IMR-90 (cell line): ENCODE data around the gene NEAT1. TPM values are rescaled to one million over a fixed set of nuclear protein-coding genes. Genes with fewer than 3 reads are reported as not detected.

ENCODE experiments used
- ATAC-seq: fragments of 200-7000 bp; cut with Tn5 transposase; 2 replicates; pipeline ENCODE4 v1.9.1; 2020; ENCODE audit warnings: low read depth, mild to moderate bottlenecking, moderate library complexity
- BruUV-seq: library from RNA; stranded (reverse); fragments of 400-500 nt; replicated peaks from 2 replicates; lab custom pipeline; 2021; lab: Mats Ljungman, UMichigan
- CTCF ChIA-PET: fragments of 300-600 bp; formaldehyde crosslinking; extraction: SDS; loops from one replicate; lab custom pipeline; 2021; ENCODE audit warnings: antibody characterized with exemption; lab: Yijun Ruan, JAX
- POLR2A ChIA-PET: fragments of 300-600 bp; sonication (Branson Sonifier 250); formaldehyde crosslinking; loops from one replicate; lab custom pipeline; 2022; ENCODE audit warnings: antibody characterized with exemption; ENCODE audit not compliant: unreplicated experiment; lab: Charles Lee
- DNase-seq: peaks from one replicate; pipeline ENCODE4 v3.0.0; 2013
- H2AFZ ChIP-seq: replicated peaks from 2 replicates; pipeline ENCODE3; 2013; ENCODE audit warnings: low read length, mild to moderate bottlenecking; ENCODE audit not compliant: poor library complexity
- H2AK5ac ChIP-seq: 2 replicates; pipeline ENCODE4 v1.6.1; 2013; ENCODE audit warnings: low read depth, low read length, inconsistent platforms
- H2AK9ac ChIP-seq: replicated peaks from 2 replicates; pipeline ENCODE3; 2013; ENCODE audit warnings: mild to moderate bottlenecking, low read depth, low read length, moderate library complexity; ENCODE audit not compliant: poor library complexity
- H2BK120ac ChIP-seq: 2 replicates; pipeline ENCODE4 v1.6.1; 2013; ENCODE audit warnings: low read depth, low read length, inconsistent platforms
- H2BK15ac ChIP-seq: 3 replicates; pipeline ENCODE4 v1.6.1; 2013; ENCODE audit warnings: low read depth, low read length, inconsistent platforms
- H2BK20ac ChIP-seq: 2 replicates; pipeline ENCODE4 v1.6.1; 2013; ENCODE audit warnings: low read depth, mild to moderate bottlenecking, inconsistent platforms, low read length, moderate library complexity
- H2BK5ac ChIP-seq: 2 replicates; pipeline ENCODE4 v1.6.1; 2013; ENCODE audit warnings: mild to moderate bottlenecking, low read depth, low read length, inconsistent platforms; ENCODE audit not compliant: poor library complexity, severe bottlenecking
- H3K14ac ChIP-seq: replicated peaks from 2 replicates; pipeline ENCODE4 v1.6.1; 2013; ENCODE audit warnings: low read depth, low read length, inconsistent platforms
- H3K18ac ChIP-seq: 2 replicates; pipeline ENCODE4 v1.6.1; 2013; ENCODE audit warnings: low read depth, low read length, control low read depth
- H3K23ac ChIP-seq: 2 replicates; pipeline ENCODE4 v1.6.1; 2013; ENCODE audit warnings: low read depth, low read length, inconsistent platforms
- H3K27ac ChIP-seq: 2 replicates; pipeline ENCODE4 v1.5.1; 2013; ENCODE audit warnings: mild to moderate bottlenecking, control low read depth, low read length; ENCODE audit not compliant: insufficient read depth
- H3K27me3 ChIP-seq: 2 replicates; pipeline ENCODE4 v1.6.1; 2013; ENCODE audit warnings: low read length; ENCODE audit not compliant: control insufficient read depth, insufficient read depth
- H3K36me3 ChIP-seq: 2 replicates; pipeline ENCODE4 v1.6.1; 2013; ENCODE audit warnings: low read length, mixed read lengths; ENCODE audit not compliant: control insufficient read depth, insufficient read depth
- H3K4ac ChIP-seq: 2 replicates; pipeline ENCODE4 v1.6.1; 2013; ENCODE audit warnings: low read depth, low read length, inconsistent platforms
- H3K4me1 ChIP-seq: 2 replicates; pipeline ENCODE4 v1.6.1; 2013; ENCODE audit warnings: low read length, mixed read lengths; ENCODE audit not compliant: control insufficient read depth, insufficient read depth
- H3K4me2 ChIP-seq: 2 replicates; pipeline ENCODE4 v1.6.1; 2013; ENCODE audit warnings: low read depth, mild to moderate bottlenecking, control low read depth, low read length, moderate library complexity
- H3K4me3 ChIP-seq: 2 replicates; pipeline ENCODE4 v1.5.1; 2013; ENCODE audit warnings: low read depth, mild to moderate bottlenecking, control low read depth, low read length, moderate library complexity; ENCODE audit not compliant: insufficient read depth
- H3K56ac ChIP-seq: 2 replicates; pipeline ENCODE4 v1.6.1; 2013; ENCODE audit warnings: low read length, inconsistent platforms; ENCODE audit not compliant: insufficient read depth; ENCODE audit errors: extremely low read depth
- H3K79me1 ChIP-seq, 2 experiments: 2 replicates each; pipeline ENCODE4 v1.6.1; 2013; ENCODE audit warnings: low read length in 2 of 2, inconsistent platforms in 1 of 2, low read depth in 1 of 2
- H3K9ac ChIP-seq: 2 replicates; pipeline ENCODE4 v1.6.1; 2013; ENCODE audit warnings: low read depth, low read length, control low read depth
- H3K9me1 ChIP-seq: 2 replicates; pipeline ENCODE4 v1.6.1; 2013; ENCODE audit warnings: low read length, inconsistent platforms; ENCODE audit not compliant: insufficient read depth
- H3K9me3 ChIP-seq: 2 replicates; pipeline ENCODE4 v1.6.1; 2013; ENCODE audit warnings: low read length; ENCODE audit not compliant: control insufficient read depth, insufficient read depth
- H4K20me1 ChIP-seq: 2 replicates; pipeline ENCODE4 v1.6.1; 2013; ENCODE audit warnings: low read length, inconsistent platforms; ENCODE audit not compliant: insufficient read depth
- H4K5ac ChIP-seq: 2 replicates; pipeline ENCODE4 v1.6.1; 2013; ENCODE audit warnings: mild to moderate bottlenecking, low read depth, low read length, control low read depth
- H4K8ac ChIP-seq, 2 experiments: 2 replicates each; pipeline ENCODE4 v1.6.1; 2013; ENCODE audit warnings: low read depth in 2 of 2, low read length in 2 of 2, control low read depth in 1 of 2, inconsistent platforms in 1 of 2
- H4K91ac ChIP-seq: 2 replicates; pipeline ENCODE4 v1.6.1; 2013; ENCODE audit warnings: low read depth, low read length, inconsistent platforms; ENCODE audit not compliant: insufficient read depth
- BHLHE40 ChIP-seq: fragments of 150-350 bp; IDR thresholded peaks from 2 replicates; pipeline ENCODE4 v1.6.1; 2016; ENCODE audit warnings: mild to moderate bottlenecking, low read depth, low read length
- CEBPB ChIP-seq: IDR thresholded peaks from 2 replicates; pipeline ENCODE4 v1.6.1; 2012; ENCODE audit warnings: low read depth, low read length, improper control_type of control experiment
- CHD1 ChIP-seq: IDR thresholded peaks from 2 replicates; pipeline ENCODE4 v1.6.1; 2012; ENCODE audit warnings: low read depth, low read length, improper control_type of control experiment
- FOS ChIP-seq: fragments of 150-350 bp; IDR thresholded peaks from 2 replicates; pipeline ENCODE4 v1.6.1; 2016; ENCODE audit warnings: low read depth, low read length
- MAFK ChIP-seq: IDR thresholded peaks from 2 replicates; pipeline ENCODE4 v1.6.1; 2012; ENCODE audit warnings: low read depth, low read length, improper control_type of control experiment
- MAZ ChIP-seq: IDR thresholded peaks from 2 replicates; pipeline ENCODE4 v1.6.1; 2012; ENCODE audit warnings: low read depth, mild to moderate bottlenecking, low read length, improper control_type of control experiment, moderate library complexity, borderline replicate concordance
- MXI1 ChIP-seq: IDR thresholded peaks from 2 replicates; pipeline ENCODE4 v1.6.1; 2012; ENCODE audit warnings: low read depth, mild to moderate bottlenecking, low read length, moderate library complexity, borderline replicate concordance
- NFE2L2 ChIP-seq: fragments of 150-350 bp; IDR thresholded peaks from 2 replicates; pipeline ENCODE4 v1.6.1; 2016; ENCODE audit warnings: low read depth, mild to moderate bottlenecking, low read length
- POLR2A ChIP-seq: IDR thresholded peaks from 2 replicates; pipeline ENCODE4 v1.6.1; 2012; ENCODE audit warnings: mild to moderate bottlenecking, low read depth, low read length
- RAD21 ChIP-seq: IDR thresholded peaks from 2 replicates; pipeline ENCODE4 v1.6.1; 2012; ENCODE audit warnings: low read length, improper control_type of control experiment
- RCOR1 ChIP-seq: IDR thresholded peaks from 2 replicates; pipeline ENCODE4 v1.6.1; 2012; ENCODE audit warnings: mild to moderate bottlenecking, low read length, improper control_type of control experiment; ENCODE audit not compliant: insufficient replicate concordance
- RFX5 ChIP-seq: IDR thresholded peaks from 2 replicates; pipeline ENCODE4 v1.8.0; 2012; ENCODE audit warnings: low read depth, mild to moderate bottlenecking, low read length, moderate library complexity
- WGBS, 2 experiments: methylation state at CpG; one replicate each; pipeline versions ENCODE4 v1.1.5 to v1.1.7; 2013; ENCODE audit warnings: missing lambda C conversion rate in 2 of 2; ENCODE audit not compliant: insufficient read length in 1 of 2; ENCODE audit errors: extremely low coverage in 2 of 2; 5-methylcytosine and 5-hydroxymethylcytosine counted together
- dilution Hi-C: fragments of 300-500 bp; cut with HindIII; formaldehyde crosslinking; loops from one replicate; pipeline ENCODE4 v1.14.3; 2018; ENCODE audit warnings: low sequenced_read_pairs; ENCODE audit not compliant: unreplicated experiment
- in situ Hi-C: fragments of 300-500 bp; cut with MboI; formaldehyde crosslinking; loops from 3 replicates; pipeline ENCODE4 v1.14.3; 2019; ENCODE audit warnings: low sequenced_read_pairs, inconsistent platforms, mixed read lengths
- intact Hi-C: fragments of 100-400 bp; cut with micrococcal nuclease; formaldehyde crosslinking; loops from 2 replicates; pipeline ENCODE4 v1.10.0; 2022
- polyA plus RNA-seq, 3 experiments: library from polyadenylated mRNA; depleted of rRNA; stranded (reverse); fragments of >200 nt; gene quantifications; 2 replicates each; pipeline ENCODE4 v1.2.3, GENCODE V29; 2012; ENCODE audit warnings: low replicate concordance in 1 of 3
- total RNA-seq: library from RNA; depleted of rRNA; stranded (reverse); fragments of >200 nt; gene quantifications from 2 replicates; pipeline ENCODE4 v1.2.3, GENCODE V29; 2012
- TF ChIP-seq, protein P1 (sequence below): conservative IDR thresholded peaks from 2 replicates; pipeline ENCODE4 v1.5.1; 2012; ENCODE audit warnings: mild to moderate bottlenecking, low read depth, low read length, improper control_type of control experiment
- TF ChIP-seq, protein P2 (sequence below): fragments of 150-350 bp; IDR thresholded peaks from 2 replicates; pipeline ENCODE4 v1.6.1; 2017; ENCODE audit warnings: mild to moderate bottlenecking, antibody characterized with exemption, low read length, low read depth
- TF ChIP-seq, protein P3 (sequence below): fragments of 150-350 bp; IDR thresholded peaks from 2 replicates; pipeline ENCODE4 v1.6.1; 2016; ENCODE audit warnings: low read depth, mild to moderate bottlenecking, low read length, moderate library complexity, borderline replicate concordance

The NEAT1 gene
- total and polyA plus RNA-seq, 2 of the 4 experiments (the other 2 are of a cell fraction), result 30.1 to 114 TPM

DNA sequence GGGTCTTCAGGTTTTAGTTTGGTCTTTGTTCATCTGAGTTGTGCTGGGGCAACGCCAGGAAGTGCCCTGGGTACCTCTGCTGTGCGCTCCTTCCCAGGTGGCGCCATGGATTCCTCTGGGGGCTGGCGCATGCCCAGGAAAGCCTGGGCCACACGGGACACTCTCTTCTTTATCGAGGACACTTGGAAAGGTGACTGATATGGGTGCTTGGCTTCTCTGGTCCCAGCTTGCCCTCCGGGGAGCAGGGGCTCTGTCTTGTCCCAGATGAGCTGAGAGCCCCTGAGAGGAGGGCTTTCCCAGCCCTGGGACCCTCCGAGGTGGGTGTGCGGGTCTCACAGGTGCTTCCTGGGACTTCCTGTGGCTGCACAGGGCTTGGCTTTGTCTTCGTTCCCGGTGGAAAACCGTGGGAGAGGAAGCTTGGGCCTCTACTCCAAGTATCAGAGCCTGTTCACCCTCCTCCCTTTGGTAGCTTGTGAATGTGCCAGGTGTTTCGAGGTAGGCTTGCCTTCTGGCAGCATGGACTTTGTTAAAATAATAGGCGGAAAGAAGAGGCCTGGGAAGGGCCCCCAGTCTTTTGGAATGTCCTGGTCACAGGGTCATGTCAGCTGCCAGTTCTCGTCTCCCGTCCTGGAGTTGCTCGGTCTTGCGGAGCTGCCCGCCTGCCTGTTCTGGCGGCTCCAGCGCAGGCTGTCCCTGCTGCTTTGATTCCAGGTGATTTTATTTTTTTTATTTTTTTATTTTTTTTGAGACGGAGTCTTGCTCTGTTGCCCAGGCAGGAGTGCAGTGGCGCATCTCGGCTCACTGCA is 10.1 kb upstream of the NEAT1 start:
- H2BK120ac ChIP-seq, result no peak overlapping the region
- no peaks in the 10 kb centered on the region for H3K9me3 ChIP-seq
- no peak overlapping the region for H4K5ac ChIP-seq
- H2AK9ac ChIP-seq, result no peak overlapping the region
- DNase-seq (no peak), ATAC-seq (no peak)
- H3K27me3 ChIP-seq, result no peaks in the 10 kb centered on the region
- no peak overlapping the region for H3K4me3 ChIP-seq
- no peak overlapping the region for H3K4ac ChIP-seq
- H3K9me1 ChIP-seq, result no peaks in the 10 kb centered on the region
- peaks cover 14% of the 10 kb centered on the region for H3K4me1 ChIP-seq
- no peak overlapping the region for H4K91ac ChIP-seq
- no TSS peak for BruUV-seq
- no peak overlapping the region for H3K4me2 ChIP-seq
- peaks cover 6% of the 10 kb centered on the region; the same call in 1 of the 2 replicates for H4K20me1 ChIP-seq
- intact Hi-C loops, result no loop called here
- no peak overlapping the region for H2BK5ac ChIP-seq
- no peak overlapping the region for H2BK20ac ChIP-seq
- peaks cover 0 to 55% of the 10 kb centered on the region in 2 experiments; a peak in 3 of 4 replicates for H3K79me1 ChIP-seq
- dilution Hi-C loops, result no loop called here
- no peak overlapping the region for H4K8ac ChIP-seq
- 73% methylated on average over 2 of the region's 24 CpGs; no CpG with 5 or more reads in 1 of the 2 experiments for WGBS, 2 experiments
- H3K23ac ChIP-seq, result no peak overlapping the region
- no peak overlapping the region for H3K18ac ChIP-seq
- in situ Hi-C loops, result loop anchor here (5.0 kb wide), 1 partner anchor 100 kb away; no protein-coding TSS in a partner anchor
- H3K14ac ChIP-seq, result no peak overlapping the region
- POLR2A ChIA-PET, result no interaction called here
- no peak overlapping the region for H2AFZ ChIP-seq
- no peak overlapping the region for H3K27ac ChIP-seq
- CTCF ChIA-PET, result no interaction called here
- no peak overlapping the region for H2AK5ac ChIP-seq
- H3K56ac ChIP-seq, result no peak overlapping the region
- H3K36me3 ChIP-seq, result peaks cover 33% of the 10 kb centered on the region
- no peak overlapping the region for H3K9ac ChIP-seq
- H2BK15ac ChIP-seq, result no peak overlapping the region
- TF ChIP-seq RCOR1 (no peak), POLR2A (no peak), RAD21 (no peak), MAZ (no peak), CHD1 (no peak), BHLHE40 (no peak), NFE2L2 (no peak), RFX5 (no peak), CEBPB (no peak), FOS (no peak), MAFK (no peak), MXI1 (no peak)
- TF ChIP-seq, protein P1, sequence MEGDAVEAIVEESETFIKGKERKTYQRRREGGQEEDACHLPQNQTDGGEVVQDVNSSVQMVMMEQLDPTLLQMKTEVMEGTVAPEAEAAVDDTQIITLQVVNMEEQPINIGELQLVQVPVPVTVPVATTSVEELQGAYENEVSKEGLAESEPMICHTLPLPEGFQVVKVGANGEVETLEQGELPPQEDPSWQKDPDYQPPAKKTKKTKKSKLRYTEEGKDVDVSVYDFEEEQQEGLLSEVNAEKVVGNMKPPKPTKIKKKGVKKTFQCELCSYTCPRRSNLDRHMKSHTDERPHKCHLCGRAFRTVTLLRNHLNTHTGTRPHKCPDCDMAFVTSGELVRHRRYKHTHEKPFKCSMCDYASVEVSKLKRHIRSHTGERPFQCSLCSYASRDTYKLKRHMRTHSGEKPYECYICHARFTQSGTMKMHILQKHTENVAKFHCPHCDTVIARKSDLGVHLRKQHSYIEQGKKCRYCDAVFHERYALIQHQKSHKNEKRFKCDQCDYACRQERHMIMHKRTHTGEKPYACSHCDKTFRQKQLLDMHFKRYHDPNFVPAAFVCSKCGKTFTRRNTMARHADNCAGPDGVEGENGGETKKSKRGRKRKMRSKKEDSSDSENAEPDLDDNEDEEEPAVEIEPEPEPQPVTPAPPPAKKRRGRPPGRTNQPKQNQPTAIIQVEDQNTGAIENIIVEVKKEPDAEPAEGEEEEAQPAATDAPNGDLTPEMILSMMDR, result no peak
- TF ChIP-seq, protein P2, sequence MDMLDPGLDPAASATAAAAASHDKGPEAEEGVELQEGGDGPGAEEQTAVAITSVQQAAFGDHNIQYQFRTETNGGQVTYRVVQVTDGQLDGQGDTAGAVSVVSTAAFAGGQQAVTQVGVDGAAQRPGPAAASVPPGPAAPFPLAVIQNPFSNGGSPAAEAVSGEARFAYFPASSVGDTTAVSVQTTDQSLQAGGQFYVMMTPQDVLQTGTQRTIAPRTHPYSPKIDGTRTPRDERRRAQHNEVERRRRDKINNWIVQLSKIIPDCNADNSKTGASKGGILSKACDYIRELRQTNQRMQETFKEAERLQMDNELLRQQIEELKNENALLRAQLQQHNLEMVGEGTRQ, result no peak
- TF ChIP-seq, protein P3, sequence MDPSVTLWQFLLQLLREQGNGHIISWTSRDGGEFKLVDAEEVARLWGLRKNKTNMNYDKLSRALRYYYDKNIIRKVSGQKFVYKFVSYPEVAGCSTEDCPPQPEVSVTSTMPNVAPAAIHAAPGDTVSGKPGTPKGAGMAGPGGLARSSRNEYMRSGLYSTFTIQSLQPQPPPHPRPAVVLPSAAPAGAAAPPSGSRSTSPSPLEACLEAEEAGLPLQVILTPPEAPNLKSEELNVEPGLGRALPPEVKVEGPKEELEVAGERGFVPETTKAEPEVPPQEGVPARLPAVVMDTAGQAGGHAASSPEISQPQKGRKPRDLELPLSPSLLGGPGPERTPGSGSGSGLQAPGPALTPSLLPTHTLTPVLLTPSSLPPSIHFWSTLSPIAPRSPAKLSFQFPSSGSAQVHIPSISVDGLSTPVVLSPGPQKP, result no peak
